Measurements from ENCODE around the gene RCE1. TPM values are rescaled to one million over a fixed set of nuclear protein-coding genes. Genes with fewer than 3 reads are reported as not detected.
A peak's percentile ranks its signal among the peaks of the same experiment; 100 is the strongest.

Gene RCE1
- total and polyA plus RNA-seq, 12 donors, result 2.5 to 9.2 (median 4.9) TPM

DNA sequence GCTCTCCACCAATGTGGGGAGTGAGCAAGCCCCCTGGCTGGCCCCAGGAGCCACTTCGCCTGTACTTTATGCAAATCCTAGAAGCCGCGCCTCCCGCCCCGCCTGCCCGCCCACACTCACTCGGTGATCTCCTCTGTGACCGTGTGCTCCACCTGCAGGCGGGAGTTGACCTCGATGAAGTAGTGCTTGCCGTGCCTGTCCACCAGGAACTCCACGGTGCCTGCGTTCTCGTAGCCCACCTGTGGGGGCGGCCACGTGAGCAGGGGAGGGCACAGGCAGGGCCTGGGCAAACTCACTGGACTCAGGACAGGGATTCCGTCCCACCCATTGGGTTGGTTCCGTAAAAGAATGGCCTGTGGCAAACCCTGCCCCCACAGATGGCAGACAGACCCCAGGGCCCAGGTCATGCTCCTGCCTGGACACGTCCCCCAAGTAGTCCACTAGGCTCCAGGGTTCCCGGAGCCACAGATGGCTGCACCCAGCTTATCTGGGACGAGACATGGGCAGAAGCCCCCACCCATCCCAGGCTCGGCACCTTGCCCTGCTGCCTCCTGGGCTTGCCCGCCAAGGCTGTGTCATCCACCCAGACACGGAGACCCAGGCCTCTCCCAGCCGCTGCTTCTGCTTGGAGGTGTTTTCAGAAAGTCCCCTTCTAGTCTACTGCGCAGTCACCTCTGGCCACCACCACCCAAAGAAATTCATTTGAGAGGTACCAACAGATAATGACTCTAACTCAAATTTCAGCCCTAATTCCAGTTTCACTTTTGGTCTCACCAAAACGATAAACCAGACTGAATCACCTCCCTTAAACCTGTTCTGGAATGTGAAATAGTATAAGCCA lies 25.7 kb downstream of the RCE1 start:
- 71 to 74% methylated on average over 27 of the region's 27 CpGs for WGBS, 2 donors
- intact Hi-C loops (cut with DNase I), result no loop called here
- no peak overlapping the region for H3K4me3 ChIP-seq
- TF ChIP-seq, protein P1, sequence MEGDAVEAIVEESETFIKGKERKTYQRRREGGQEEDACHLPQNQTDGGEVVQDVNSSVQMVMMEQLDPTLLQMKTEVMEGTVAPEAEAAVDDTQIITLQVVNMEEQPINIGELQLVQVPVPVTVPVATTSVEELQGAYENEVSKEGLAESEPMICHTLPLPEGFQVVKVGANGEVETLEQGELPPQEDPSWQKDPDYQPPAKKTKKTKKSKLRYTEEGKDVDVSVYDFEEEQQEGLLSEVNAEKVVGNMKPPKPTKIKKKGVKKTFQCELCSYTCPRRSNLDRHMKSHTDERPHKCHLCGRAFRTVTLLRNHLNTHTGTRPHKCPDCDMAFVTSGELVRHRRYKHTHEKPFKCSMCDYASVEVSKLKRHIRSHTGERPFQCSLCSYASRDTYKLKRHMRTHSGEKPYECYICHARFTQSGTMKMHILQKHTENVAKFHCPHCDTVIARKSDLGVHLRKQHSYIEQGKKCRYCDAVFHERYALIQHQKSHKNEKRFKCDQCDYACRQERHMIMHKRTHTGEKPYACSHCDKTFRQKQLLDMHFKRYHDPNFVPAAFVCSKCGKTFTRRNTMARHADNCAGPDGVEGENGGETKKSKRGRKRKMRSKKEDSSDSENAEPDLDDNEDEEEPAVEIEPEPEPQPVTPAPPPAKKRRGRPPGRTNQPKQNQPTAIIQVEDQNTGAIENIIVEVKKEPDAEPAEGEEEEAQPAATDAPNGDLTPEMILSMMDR (IDR thresholded peaks at IDR 0.05), result peak in 3 of 9 donors; percentile 16 to 32 (median 24)
- DNase-seq (no peak), ATAC-seq (peak in 1 of 8 donors; percentile 15)
- H3K27me3 ChIP-seq, result no peaks in the 10 kb centered on the region
- peaks cover 0 to 2% (median 0%) of the 10 kb centered on the region in 9 donors for H3K4me1 ChIP-seq
- peaks cover 0 to 16% (median 0%) of the 10 kb centered on the region in 9 donors for H3K36me3 ChIP-seq
- no peaks in the 10 kb centered on the region for H3K9me3 ChIP-seq
- H3K27ac ChIP-seq, result no peak overlapping the region

DNA sequence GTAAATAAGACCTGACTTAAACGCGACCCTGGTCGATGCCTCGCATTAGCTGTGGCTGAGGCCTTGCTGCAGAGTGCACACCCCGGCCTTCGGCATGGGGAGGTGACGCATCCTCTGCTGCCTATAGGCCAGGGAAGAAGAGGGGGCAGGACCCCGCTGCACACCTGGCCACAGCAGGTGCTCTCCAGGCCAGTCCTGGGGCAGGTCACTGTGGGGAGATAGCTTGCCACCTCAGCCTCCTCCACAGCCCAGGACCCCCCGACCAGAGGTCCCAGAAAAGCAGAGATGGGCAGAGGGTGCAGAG lies 26.3 kb downstream of the RCE1 start:
- intact Hi-C loops (cut with DNase I), result no loop called here
- 92 to 96% methylated on average over 9 of the region's 9 CpGs for WGBS, 2 donors
- DNase-seq, result no peak
- H3K9me3 ChIP-seq, result no peaks in the 10 kb centered on the region
- ATAC-seq, result no peak
- H3K4me3 ChIP-seq, result no peak overlapping the region
- no peak overlapping the region for H3K27ac ChIP-seq
- no peaks in the 10 kb centered on the region for H3K27me3 ChIP-seq
- H3K36me3 ChIP-seq, result peaks cover 0 to 16% (median 0%) of the 10 kb centered on the region in 9 donors
- TF ChIP-seq, protein P1 (IDR thresholded peaks at IDR 0.05), result no peak
- H3K4me1 ChIP-seq, result peaks cover 0 to 7% (median 0%) of the 10 kb centered on the region in 9 donors

DNA sequence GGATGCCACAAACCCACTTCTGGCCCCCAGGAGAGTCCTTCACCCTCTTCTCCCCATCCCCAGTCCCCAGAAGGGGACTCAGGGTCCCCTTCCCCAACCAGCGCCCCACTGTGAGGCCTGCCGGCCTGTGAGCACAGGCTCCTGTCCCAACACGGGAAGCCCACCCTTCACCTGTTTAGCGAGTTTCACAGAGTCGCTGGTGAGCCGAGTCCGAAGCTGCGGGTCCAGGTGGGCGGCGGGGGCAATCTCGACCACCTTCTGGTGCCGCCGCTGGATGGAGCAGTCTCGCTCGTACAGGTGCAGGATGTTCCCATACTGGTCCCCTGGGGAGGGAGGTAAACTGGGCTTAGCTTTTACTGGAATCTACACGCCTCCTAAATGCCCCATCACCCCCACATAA lies 26.9 kb downstream of the RCE1 start:
- no peaks in the 10 kb centered on the region for H3K9me3 ChIP-seq
- ATAC-seq (no peak), DNase-seq (no peak)
- TF ChIP-seq, protein P1 (IDR thresholded peaks at IDR 0.05), result no peak
- no peak overlapping the region for H3K4me3 ChIP-seq
- peaks cover 0 to 16% (median 0%) of the 10 kb centered on the region in 9 donors for H3K36me3 ChIP-seq
- H3K4me1 ChIP-seq, result peaks cover 0 to 7% (median 0%) of the 10 kb centered on the region in 9 donors
- WGBS, 2 donors, result 97 to 98% methylated on average over 16 of the region's 16 CpGs
- intact Hi-C loops (cut with DNase I), result no loop called here
- H3K27me3 ChIP-seq, result no peaks in the 10 kb centered on the region
- no peak overlapping the region for H3K27ac ChIP-seq

DNA sequence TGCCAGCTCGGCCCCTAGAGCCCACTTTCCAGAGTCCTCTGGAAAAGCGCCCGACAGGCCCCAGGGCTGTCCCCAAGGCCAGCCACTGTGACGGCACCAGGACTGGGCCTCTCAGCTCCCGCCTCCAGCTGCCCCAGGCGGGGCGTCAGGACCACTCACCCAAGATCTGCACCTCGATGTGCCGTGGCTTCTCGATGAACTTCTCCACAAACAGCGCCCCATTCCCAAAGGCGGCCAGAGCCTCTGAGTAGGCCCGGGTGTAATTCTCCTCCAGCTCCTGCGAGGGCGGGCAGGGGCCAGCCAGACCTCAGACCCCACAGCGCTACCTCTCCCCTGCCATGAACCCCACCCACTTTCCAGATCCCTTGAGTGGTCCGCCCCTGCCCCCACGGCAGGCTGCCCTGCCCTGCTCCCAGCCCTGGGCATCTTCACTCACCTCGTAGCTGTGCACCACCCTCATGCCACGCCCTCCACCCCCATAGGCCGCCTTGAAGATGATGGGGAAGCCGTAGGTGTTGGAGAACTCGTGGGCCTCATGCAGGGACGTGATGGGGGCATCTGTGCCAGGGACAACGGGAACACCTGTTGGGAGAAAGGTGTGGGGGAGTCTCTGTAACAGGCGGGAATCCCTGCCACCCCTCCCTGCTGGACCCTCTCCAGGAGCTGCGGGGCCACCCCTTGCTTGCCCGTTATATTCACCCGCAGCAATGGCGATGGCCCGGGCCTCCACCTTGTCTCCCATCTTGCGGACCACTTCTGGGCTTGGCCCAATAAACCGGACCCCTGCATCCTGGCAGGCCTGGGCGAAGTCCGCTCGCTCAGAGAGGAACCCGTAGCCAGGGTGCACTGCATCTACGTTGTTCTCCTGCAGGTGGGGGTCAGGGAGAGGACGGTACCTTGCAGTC lies 27.6 kb downstream of the RCE1 start:
- TF ChIP-seq, protein P1 (IDR thresholded peaks at IDR 0.05), result no peak
- H3K4me3 ChIP-seq, result no peak overlapping the region
- ATAC-seq (no peak), DNase-seq (no peak)
- intact Hi-C loops (cut with DNase I), result no loop called here
- H3K27ac ChIP-seq, result no peak overlapping the region
- 93 to 95% methylated on average over 39 of the region's 39 CpGs for WGBS, 2 donors
- H3K4me1 ChIP-seq, result peaks cover 0 to 7% (median 0%) of the 10 kb centered on the region in 9 donors
- H3K9me3 ChIP-seq, result no peaks in the 10 kb centered on the region
- no peaks in the 10 kb centered on the region for H3K27me3 ChIP-seq
- H3K36me3 ChIP-seq, result peaks cover 0 to 16% (median 0%) of the 10 kb centered on the region in 9 donors
